NB4 (cell line): Measurements from ENCODE around the gene NWD2.

Experiments used
- DNase-seq: peaks from one replicate; pipeline ENCODE4 v3.0.0; 2010; ENCODE audit warnings: low read depth
- H3K4me3 ChIP-seq: one replicate; pipeline ENCODE4 v1.5.1; 2011; ENCODE audit warnings: mild to moderate bottlenecking, low read depth, low read length, moderate library complexity
- CTCF ChIP-seq: IDR thresholded peaks from one replicate; pipeline ENCODE4 v1.5.1; 2012; ENCODE audit warnings: low read depth, low read length
- MYC ChIP-seq: IDR thresholded peaks from 2 replicates; pipeline ENCODE4 v1.6.1; 2011; ENCODE audit warnings: low read depth, low read length
- POLR2A ChIP-seq: IDR thresholded peaks from 2 replicates; pipeline ENCODE4 v1.6.1; 2011; ENCODE audit warnings: mild to moderate bottlenecking; ENCODE audit not compliant: insufficient read length; ENCODE audit errors: extremely low read depth
- TF ChIP-seq, protein P1 (sequence below): IDR thresholded peaks from 2 replicates; pipeline ENCODE4 v1.6.1; 2011; ENCODE audit warnings: low read depth, low read length

Gene NWD2

DNA sequence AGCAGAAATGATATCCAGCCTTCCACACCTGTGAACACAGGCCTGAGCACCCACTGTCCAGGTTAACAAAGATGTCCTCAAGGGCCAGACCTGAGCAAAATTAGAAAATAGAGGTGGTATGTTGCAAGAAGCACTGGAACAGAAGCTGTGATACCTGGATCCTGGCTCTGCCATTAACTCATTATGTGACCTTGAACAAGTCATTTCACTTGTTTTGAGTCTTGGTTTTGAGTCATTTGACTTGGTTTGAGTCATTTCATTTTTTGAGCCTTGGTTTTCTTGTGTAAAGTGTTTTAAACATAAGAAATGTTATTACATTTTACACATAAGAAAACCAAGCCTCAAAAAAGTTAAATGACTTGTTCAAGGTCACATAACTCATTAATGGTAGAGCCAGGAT, 2.9 kb upstream of the NWD2 start:
- no peak overlapping the region for H3K4me3 ChIP-seq
- no peak for DNase-seq
- TF ChIP-seq, protein P1, sequence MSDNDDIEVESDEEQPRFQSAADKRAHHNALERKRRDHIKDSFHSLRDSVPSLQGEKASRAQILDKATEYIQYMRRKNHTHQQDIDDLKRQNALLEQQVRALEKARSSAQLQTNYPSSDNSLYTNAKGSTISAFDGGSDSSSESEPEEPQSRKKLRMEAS: no peak
- TF ChIP-seq POLR2A (no peak), CTCF (no peak), MYC (no peak)

GRCh38 chr4:37243051-37243450, 1.5 kb upstream of the NWD2 start:
- H3K4me3 ChIP-seq: no peak overlapping the region
- TF ChIP-seq CTCF (no peak), MYC (no peak), POLR2A (no peak)
- TF ChIP-seq, protein P1: no peak
- peak; percentile 18 for DNase-seq

- no peak overlapping the region for H3K4me3 ChIP-seq
- TF ChIP-seq MYC (no peak), POLR2A (no peak), CTCF (no peak)
- TF ChIP-seq, protein P1: no peak
- DNase-seq: no peak
Measured at GRCh38 chr4:37243722-37244582, 591 bp upstream of the NWD2 start.

GRCh38 chr4:37245391-37245954, 930 bp downstream of the NWD2 start:
- TF ChIP-seq MYC (no peak), CTCF (no peak)
- TF ChIP-seq, protein P1: no peak
- H3K4me3 ChIP-seq: no peak overlapping the region
- no peak for DNase-seq

- no peak for DNase-seq
- no peak for TF ChIP-seq POLR2A
- no peak overlapping the region for H3K4me3 ChIP-seq
Measured at GRCh38 chr4:37246891-37247290, 2.3 kb downstream of the NWD2 start.

DNA sequence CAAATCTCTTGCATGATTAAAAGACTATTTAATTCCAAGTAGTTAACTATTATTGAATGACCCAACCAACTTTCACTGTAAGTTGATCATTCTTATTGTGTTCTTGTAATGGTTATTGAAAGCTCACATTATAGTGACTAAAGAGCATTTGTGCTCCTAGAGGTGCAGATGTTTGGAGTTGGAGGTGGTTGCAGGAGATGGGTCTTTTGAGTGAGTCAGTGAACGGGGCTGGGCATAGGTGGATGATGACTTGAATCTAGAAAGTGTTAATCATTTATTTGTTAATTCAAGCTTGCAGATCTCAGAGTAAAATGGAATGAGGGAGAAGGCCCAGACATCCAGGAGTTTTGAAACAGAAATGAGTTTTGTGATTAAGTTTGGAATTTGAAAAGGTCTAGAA, 13.7 kb downstream of the NWD2 start:
- DNase-seq: no peak
- TF ChIP-seq CTCF: no peak
- TF ChIP-seq POLR2A: no peak
- TF ChIP-seq, protein P1: no peak
- no peak for TF ChIP-seq MYC
- H3K4me3 ChIP-seq: no peak overlapping the region
